ENCODE data around the gene CST7. TPM values are rescaled to one million over a fixed set of nuclear protein-coding genes. Genes with fewer than 3 reads are reported as not detected.

Gene CST7
- total RNA-seq, 3 donors from 2014 or later = 0.33 to 2.5 (median 1.8) TPM

GRCh38 chr20:24910461-24910860 lies 38.6 kb upstream of the CST7 start:
- no peaks in the 10 kb centered on the region for H3K27me3 ChIP-seq
- H3K36me3 ChIP-seq = no peaks in the 10 kb centered on the region
- intact Hi-C loops (cut with DNase I; ENCODE audit: low total_unique reads) = no loop called here
- no peak for TF ChIP-seq POLR2A (IDR thresholded peaks at IDR 0.05)
- TF ChIP-seq, protein P1, sequence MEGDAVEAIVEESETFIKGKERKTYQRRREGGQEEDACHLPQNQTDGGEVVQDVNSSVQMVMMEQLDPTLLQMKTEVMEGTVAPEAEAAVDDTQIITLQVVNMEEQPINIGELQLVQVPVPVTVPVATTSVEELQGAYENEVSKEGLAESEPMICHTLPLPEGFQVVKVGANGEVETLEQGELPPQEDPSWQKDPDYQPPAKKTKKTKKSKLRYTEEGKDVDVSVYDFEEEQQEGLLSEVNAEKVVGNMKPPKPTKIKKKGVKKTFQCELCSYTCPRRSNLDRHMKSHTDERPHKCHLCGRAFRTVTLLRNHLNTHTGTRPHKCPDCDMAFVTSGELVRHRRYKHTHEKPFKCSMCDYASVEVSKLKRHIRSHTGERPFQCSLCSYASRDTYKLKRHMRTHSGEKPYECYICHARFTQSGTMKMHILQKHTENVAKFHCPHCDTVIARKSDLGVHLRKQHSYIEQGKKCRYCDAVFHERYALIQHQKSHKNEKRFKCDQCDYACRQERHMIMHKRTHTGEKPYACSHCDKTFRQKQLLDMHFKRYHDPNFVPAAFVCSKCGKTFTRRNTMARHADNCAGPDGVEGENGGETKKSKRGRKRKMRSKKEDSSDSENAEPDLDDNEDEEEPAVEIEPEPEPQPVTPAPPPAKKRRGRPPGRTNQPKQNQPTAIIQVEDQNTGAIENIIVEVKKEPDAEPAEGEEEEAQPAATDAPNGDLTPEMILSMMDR (IDR thresholded peaks at IDR 0.05) = no peak
- TF ChIP-seq POLR2AphosphoS5 (IDR thresholded peaks at IDR 0.05) = no peak
- no peak overlapping the region for H3K27ac ChIP-seq
- no peak for DNase-seq (ENCODE audit: low spot score in 2 of 2)
- peaks cover 14 to 30% of the 10 kb centered on the region in 2 donors for H3K9me3 ChIP-seq
- H3K4me1 ChIP-seq = no peaks in the 10 kb centered on the region
- no peak overlapping the region for H3K4me3 ChIP-seq

DNA sequence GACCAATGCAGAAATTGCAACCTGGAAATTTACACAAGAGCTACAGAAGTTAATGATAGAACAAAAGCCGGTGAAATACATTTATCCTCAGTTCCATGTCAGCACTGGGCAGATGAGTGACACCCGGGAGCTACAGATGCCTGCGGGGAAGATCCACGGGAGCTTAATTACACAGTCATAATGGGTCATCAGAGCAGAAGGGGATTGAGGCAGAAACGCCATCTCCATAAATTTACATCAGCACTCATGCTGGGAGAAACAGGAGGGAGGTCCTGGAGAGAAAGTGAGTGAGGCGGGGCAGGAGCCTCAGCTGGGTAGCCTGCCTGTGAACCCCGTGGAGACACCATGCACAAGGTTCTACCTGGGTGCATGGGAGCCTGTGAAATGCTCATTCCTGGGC lies 37.6 kb upstream of the CST7 start:
- DNase-seq (ENCODE audit: low spot score in 2 of 2) = no peak
- no peak overlapping the region for H3K4me3 ChIP-seq
- H3K27me3 ChIP-seq = no peaks in the 10 kb centered on the region
- H3K36me3 ChIP-seq = no peaks in the 10 kb centered on the region
- no peak overlapping the region for H3K27ac ChIP-seq
- H3K9me3 ChIP-seq = peaks cover 14 to 29% of the 10 kb centered on the region in 2 donors
- TF ChIP-seq, protein P1 (IDR thresholded peaks at IDR 0.05) = no peak
- TF ChIP-seq POLR2A (IDR thresholded peaks at IDR 0.05) (no peak), POLR2AphosphoS5 (IDR thresholded peaks at IDR 0.05) (no peak)
- H3K4me1 ChIP-seq = no peaks in the 10 kb centered on the region
- intact Hi-C loops (cut with DNase I; ENCODE audit: low total_unique reads) = no loop called here

GRCh38 chr20:24912397-24913075 lies 36.5 kb upstream of the CST7 start:
- Histone ChIP-seq H3K9me3 (peaks cover 7 to 18% of the 10 kb centered on the region in 2 donors), H3K27ac (no peak overlapping the region), H3K4me1 (no peaks in the 10 kb centered on the region), H3K4me3 (no peak overlapping the region), H3K27me3 (no peaks in the 10 kb centered on the region), H3K36me3 (no peaks in the 10 kb centered on the region)
- no peak for TF ChIP-seq POLR2A (IDR thresholded peaks at IDR 0.05)
- TF ChIP-seq, protein P1 (IDR thresholded peaks at IDR 0.05) = no peak
- no peak for TF ChIP-seq POLR2AphosphoS5 (IDR thresholded peaks at IDR 0.05)
- DNase-seq (ENCODE audit: low spot score in 2 of 2) = no peak
- intact Hi-C loops (cut with DNase I; ENCODE audit: low total_unique reads) = no loop called here

DNA sequence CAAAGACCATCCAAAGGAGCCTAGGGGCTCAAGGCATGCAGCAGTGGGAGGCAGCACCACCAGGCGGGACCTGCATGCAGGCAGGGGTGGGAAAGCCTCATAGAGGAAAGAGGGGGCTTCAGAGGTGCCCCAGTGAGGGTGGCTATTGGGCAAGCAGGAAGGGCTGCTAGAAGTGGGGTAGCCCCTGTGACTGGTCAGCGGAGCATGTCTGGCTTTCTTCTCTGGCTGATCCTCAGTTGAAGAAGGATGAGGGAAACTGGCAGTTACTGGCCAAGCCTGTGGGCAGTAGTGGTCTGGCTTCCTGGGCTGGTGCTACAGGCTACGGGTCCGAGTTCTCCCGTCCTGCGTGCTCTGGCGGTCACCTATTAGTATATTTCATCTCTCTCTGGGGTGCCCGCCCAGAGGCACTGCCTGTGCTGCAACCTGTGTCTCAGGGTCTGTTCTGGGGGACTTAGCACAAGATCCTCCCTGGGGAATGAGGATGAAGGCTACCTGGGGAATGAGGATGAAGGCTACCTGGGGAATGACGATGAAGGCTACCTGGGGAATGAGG lies 35.9 kb upstream of the CST7 start:
- no peaks in the 10 kb centered on the region for H3K27me3 ChIP-seq
- intact Hi-C loops (cut with DNase I; ENCODE audit: low total_unique reads) = no loop called here
- H3K4me3 ChIP-seq = no peak overlapping the region
- H3K9me3 ChIP-seq = peaks cover 7 to 12% of the 10 kb centered on the region in 2 donors
- DNase-seq (ENCODE audit: low spot score in 2 of 2) = no peak
- no peaks in the 10 kb centered on the region for H3K36me3 ChIP-seq
- TF ChIP-seq POLR2AphosphoS5 (IDR thresholded peaks at IDR 0.05) (no peak), POLR2A (IDR thresholded peaks at IDR 0.05) (no peak)
- H3K27ac ChIP-seq = no peak overlapping the region
- H3K4me1 ChIP-seq = no peaks in the 10 kb centered on the region

- Histone ChIP-seq H3K36me3 (no peaks in the 10 kb centered on the region), H3K27ac (no peak overlapping the region), H3K9me3 (no peaks in the 10 kb centered on the region), H3K4me3 (no peak overlapping the region), H3K27me3 (no peaks in the 10 kb centered on the region), H3K4me1 (no peaks in the 10 kb centered on the region)
- no peak for TF ChIP-seq POLR2AphosphoS5 (IDR thresholded peaks at IDR 0.05)
- TF ChIP-seq POLR2A (IDR thresholded peaks at IDR 0.05) = no peak
- TF ChIP-seq, protein P1 (IDR thresholded peaks at IDR 0.05) = no peak
- intact Hi-C loops (cut with DNase I; ENCODE audit: low total_unique reads) = no loop called here
- no peak for DNase-seq (ENCODE audit: low spot score in 2 of 2)
Measured at GRCh38 chr20:24914388-24915241, 34.5 kb upstream of the CST7 start.

All from breast epithelium (tissue), 4 donors.